ENCODE measurements around the gene NELL1.
"Not testable (repeated sequence)": the region's sequence is repeated elsewhere in the genome, so short reads cannot be mapped to it uniquely, and the experiment has no call there.

NELL1 gene

DNA sequence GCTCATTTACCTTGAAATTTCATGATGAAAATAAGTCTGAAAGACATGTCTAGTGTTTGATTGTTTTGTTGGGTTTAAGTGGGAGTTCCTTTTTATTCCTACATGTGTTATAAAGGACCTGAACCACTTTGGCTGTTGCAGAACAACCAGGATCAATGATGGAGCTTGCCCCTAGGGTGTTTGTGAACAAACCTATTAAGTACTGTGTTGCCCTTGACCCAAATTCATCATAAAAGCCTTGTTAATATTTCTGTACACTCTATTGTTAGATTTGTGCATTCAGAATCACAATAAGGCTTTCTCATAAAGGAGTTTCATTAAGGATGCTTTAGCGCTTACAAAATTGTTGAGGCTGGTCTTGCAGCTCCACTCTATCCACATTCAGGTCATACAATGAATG, 452.6 kb downstream of the NELL1 start:
- DNase-seq (ENCODE audit: insufficient read length, low spot score) = no peak
- no peak for TF ChIP-seq POU2F2 (IDR thresholded peaks at IDR 0.05; ENCODE audit: low read depth, low read length)
- no peak for TF ChIP-seq PAX5 (IDR thresholded peaks at IDR 0.05; ENCODE audit: insufficient read depth, low read length, severe bottlenecking)
- no peak for TF ChIP-seq SPI1 (IDR thresholded peaks at IDR 0.05; ENCODE audit: low read depth, low read length)
- no peak for TF ChIP-seq POLR2AphosphoS5 (IDR thresholded peaks at IDR 0.05; ENCODE audit: low read depth, low read length)
- no peak for TF ChIP-seq TAF1 (IDR thresholded peaks at IDR 0.05; ENCODE audit: low read depth, low read length)
- TF ChIP-seq POLR2A (IDR thresholded peaks at IDR 0.05; ENCODE audit: low read depth, low read length) = no peak
- no peak for FAIRE-seq

DNA sequence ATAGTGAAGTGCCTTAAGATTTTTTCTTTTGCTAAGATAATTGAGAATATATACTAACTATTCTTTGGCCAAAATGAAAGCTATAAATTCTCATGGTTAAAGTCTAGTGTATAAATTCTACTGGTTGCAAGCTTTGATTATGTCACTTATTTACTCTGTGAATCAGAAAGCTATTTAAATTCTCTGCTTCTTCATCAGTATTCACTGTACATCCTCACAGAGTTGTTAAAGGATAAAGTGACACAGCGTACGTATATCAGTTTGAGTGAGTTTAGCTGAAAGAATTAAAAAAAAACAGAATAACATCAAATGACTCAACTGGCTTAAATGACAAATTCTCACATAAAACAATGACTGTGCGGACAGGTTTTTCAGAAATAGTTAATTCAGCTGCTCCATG, 453.1 kb downstream of the NELL1 start:
- TF ChIP-seq POLR2A (IDR thresholded peaks at IDR 0.05; ENCODE audit: low read depth, low read length) (no peak), SPI1 (IDR thresholded peaks at IDR 0.05; ENCODE audit: low read depth, low read length) (no peak)
- DNase-seq (ENCODE audit: insufficient read length, low spot score) (no peak), FAIRE-seq (no peak)

DNA sequence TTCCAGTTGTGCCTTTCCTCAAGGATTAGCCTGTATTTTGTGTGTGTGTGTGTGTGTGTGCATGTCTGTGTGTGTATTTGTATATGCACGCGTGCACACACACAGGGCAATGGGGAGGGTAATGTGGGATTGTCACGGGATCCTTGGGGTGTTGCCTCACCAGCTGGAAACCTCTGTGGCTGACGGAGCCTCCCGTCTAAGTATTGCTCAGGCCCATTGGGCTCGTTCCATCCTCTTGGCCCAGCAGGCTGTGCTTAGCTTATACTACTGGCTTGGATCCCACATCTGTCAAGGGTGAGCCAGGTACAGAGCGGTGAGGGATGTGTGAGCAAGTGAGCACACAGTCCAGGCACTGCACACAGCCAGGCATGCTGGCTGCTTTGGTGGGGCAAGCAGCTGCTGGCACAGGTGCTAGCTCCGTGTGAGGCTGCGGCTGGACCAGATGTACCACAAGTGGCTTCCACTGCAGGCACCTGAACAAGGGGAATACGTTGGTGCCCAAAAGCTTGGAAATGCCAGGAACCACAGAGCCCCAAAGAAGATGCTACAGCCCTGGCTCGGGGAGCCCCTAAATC, 462.8 kb downstream of the NELL1 start:
- TF ChIP-seq PAX5 (IDR thresholded peaks at IDR 0.05; ENCODE audit: insufficient read depth, low read length, severe bottlenecking) = no peak
- no peak for TF ChIP-seq POU2F2 (IDR thresholded peaks at IDR 0.05; ENCODE audit: low read depth, low read length)
- TF ChIP-seq TAF1 (IDR thresholded peaks at IDR 0.05; ENCODE audit: low read depth, low read length) = no peak
- no peak for TF ChIP-seq POLR2A (IDR thresholded peaks at IDR 0.05; ENCODE audit: low read depth, low read length)
- TF ChIP-seq SPI1 (IDR thresholded peaks at IDR 0.05; ENCODE audit: low read depth, low read length) = no peak
- FAIRE-seq = no peak
- DNase-seq (ENCODE audit: insufficient read length, low spot score) = no peak

DNA sequence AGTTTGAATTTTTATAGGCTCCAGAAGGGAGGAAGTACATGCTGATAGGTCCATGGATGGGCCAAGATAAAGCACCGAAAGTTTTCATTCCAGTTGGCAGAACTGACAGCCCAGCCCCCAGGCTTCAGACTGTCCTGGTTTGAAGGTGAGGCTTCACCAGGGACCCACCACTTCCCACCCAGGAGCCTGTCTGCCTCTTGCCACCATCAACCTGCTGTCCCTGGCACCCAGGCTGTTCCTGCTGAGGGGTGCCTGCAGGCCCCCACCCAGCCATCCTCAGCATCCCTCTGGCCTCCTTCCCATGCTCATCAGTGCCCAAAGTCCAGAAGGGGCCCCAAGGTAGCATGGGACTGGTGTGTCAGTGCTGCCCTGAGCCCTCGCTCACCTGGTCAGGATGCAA, 463.9 kb downstream of the NELL1 start:
- no peak for TF ChIP-seq POU2F2 (IDR thresholded peaks at IDR 0.05; ENCODE audit: low read depth, low read length)
- TF ChIP-seq POLR2AphosphoS5 (IDR thresholded peaks at IDR 0.05; ENCODE audit: low read depth, low read length) = no peak
- TF ChIP-seq POLR2A (IDR thresholded peaks at IDR 0.05; ENCODE audit: low read depth, low read length) = no peak
- no peak for TF ChIP-seq TAF1 (IDR thresholded peaks at IDR 0.05; ENCODE audit: low read depth, low read length)
- TF ChIP-seq PAX5 (IDR thresholded peaks at IDR 0.05; ENCODE audit: insufficient read depth, low read length, severe bottlenecking) = no peak
- no peak for TF ChIP-seq SPI1 (IDR thresholded peaks at IDR 0.05; ENCODE audit: low read depth, low read length)
- DNase-seq (ENCODE audit: insufficient read length, low spot score) = no peak
- no peak for FAIRE-seq

DNA sequence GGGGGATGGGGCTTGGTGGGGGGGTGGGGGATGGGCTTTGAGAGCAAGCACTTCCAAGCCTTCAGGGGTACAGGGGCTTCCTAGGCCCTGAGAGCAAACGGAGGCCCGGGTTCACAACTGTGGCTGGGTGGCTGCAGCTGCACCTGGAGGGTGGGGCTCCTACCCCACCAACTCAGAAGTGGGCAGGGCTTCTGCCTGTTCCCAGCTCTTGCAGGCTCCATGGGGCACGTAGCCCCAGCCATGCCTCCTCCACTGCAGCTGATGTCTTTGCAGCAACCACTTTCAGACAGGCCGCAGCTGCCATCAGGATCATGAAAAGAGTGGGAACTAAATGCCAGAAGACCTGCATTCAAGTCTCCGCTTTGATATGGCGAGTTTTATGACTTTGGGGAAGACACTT, 464.3 kb downstream of the NELL1 start:
- DNase-seq (ENCODE audit: insufficient read length, low spot score) = no peak
- TF ChIP-seq TAF1 (IDR thresholded peaks at IDR 0.05; ENCODE audit: low read depth, low read length) (no peak), POLR2A (IDR thresholded peaks at IDR 0.05; ENCODE audit: low read depth, low read length) (no peak), POU2F2 (IDR thresholded peaks at IDR 0.05; ENCODE audit: low read depth, low read length) (no peak), POLR2AphosphoS5 (IDR thresholded peaks at IDR 0.05; ENCODE audit: low read depth, low read length) (no peak), SPI1 (IDR thresholded peaks at IDR 0.05; ENCODE audit: low read depth, low read length) (no peak), PAX5 (IDR thresholded peaks at IDR 0.05; ENCODE audit: insufficient read depth, low read length, severe bottlenecking) (no peak)
- no peak for FAIRE-seq

DNA sequence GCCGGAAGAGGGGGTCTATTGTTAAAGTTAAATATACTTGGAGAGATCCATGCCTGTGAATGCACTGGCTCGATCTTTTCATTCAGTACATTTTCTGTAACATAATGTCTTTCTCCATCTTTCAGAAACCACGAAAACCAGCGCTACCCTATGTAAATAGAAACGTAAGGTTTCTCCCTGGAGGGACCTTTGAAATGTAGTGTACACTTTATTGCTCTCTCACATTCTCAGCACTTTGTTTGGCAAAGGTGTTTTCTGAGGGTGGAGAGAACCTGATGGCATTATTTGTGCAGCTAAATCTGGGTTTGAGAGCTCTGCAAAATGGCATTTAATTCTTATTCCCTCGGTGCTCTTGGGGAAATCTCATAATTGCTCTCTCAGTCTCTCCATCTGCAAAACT, 468.4 kb downstream of the NELL1 start:
- TF ChIP-seq PAX5 (IDR thresholded peaks at IDR 0.05; ENCODE audit: insufficient read depth, low read length, severe bottlenecking) = no peak
- no peak for TF ChIP-seq TAF1 (IDR thresholded peaks at IDR 0.05; ENCODE audit: low read depth, low read length)
- TF ChIP-seq POLR2A (IDR thresholded peaks at IDR 0.05; ENCODE audit: low read depth, low read length) = no peak
- no peak for TF ChIP-seq POLR2AphosphoS5 (IDR thresholded peaks at IDR 0.05; ENCODE audit: low read depth, low read length)
- no peak for TF ChIP-seq POU2F2 (IDR thresholded peaks at IDR 0.05; ENCODE audit: low read depth, low read length)
- TF ChIP-seq SPI1 (IDR thresholded peaks at IDR 0.05; ENCODE audit: low read depth, low read length) = no peak
- FAIRE-seq (no peak), DNase-seq (ENCODE audit: insufficient read length, low spot score) (no peak)

DNA sequence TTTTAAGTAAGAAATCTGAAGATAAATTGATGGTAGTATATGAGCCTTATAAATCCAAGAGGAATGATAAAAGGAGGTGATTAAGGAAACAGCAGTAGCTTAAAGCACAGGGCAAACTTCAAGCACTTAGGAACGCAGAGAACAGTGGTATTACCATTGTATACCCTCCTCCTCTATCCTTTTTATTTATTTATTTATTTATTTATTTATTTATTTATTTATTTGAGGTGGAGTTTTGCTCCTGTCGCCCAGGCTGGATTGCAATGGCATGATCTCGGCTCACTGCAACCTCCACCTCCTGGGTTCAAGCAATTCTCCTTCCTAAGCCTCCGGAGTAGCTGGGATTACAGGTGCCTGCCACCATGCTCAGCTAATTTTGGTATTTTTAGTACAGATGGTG, 472.2 kb downstream of the NELL1 start:
- not testable (repeated sequence) for DNase-seq (ENCODE audit: insufficient read length, low spot score); FAIRE-seq

DNA sequence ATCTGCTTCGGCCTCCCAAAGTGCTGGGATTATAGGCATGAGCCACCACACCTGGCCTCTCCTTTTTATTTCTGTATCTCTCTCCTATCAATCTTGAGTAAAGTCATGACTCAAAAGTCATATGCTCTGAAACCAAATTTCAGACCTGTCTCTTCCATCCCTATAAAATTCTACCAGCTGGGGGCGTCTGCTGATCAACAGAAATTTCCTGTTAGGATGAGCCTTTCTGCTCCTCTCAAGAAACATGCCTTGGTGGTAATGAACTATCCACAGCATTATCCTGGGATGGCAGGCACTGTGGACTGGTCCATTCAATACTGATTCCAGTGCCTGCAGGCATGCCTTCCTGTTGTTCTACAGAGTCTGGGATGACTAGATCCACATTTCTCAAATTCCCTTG, 472.6 kb downstream of the NELL1 start:
- TF ChIP-seq TAF1 (IDR thresholded peaks at IDR 0.05; ENCODE audit: low read depth, low read length) (no peak), POLR2A (IDR thresholded peaks at IDR 0.05; ENCODE audit: low read depth, low read length) (no peak), SPI1 (IDR thresholded peaks at IDR 0.05; ENCODE audit: low read depth, low read length) (no peak), PAX5 (IDR thresholded peaks at IDR 0.05; ENCODE audit: insufficient read depth, low read length, severe bottlenecking) (no peak), POLR2AphosphoS5 (IDR thresholded peaks at IDR 0.05; ENCODE audit: low read depth, low read length) (no peak), POU2F2 (IDR thresholded peaks at IDR 0.05; ENCODE audit: low read depth, low read length) (no peak)
- DNase-seq (ENCODE audit: insufficient read length, low spot score) (no peak), FAIRE-seq (no peak)

DNA sequence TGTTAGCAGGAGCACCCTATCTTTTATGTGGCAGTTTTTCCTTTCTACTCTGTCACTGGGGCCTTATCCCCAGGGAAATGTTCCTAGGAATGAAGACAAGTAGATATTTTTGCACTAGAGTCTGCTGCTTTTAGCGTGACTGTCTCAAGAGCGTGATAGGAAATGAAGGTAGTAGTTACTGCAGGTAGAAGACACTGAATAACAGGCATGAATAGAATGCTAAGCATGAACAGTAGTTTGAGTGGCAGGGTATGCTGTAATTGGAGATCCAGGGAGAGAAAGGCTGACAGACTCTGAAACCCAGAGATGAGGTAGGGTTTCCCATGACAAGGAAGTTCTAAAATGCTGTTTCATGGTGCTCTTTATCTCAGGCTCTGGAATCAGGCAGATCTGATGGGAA, 475.1 kb downstream of the NELL1 start:
- FAIRE-seq (no peak), DNase-seq (ENCODE audit: insufficient read length, low spot score) (no peak)
- TF ChIP-seq PAX5 (IDR thresholded peaks at IDR 0.05; ENCODE audit: insufficient read depth, low read length, severe bottlenecking) (no peak), POLR2A (IDR thresholded peaks at IDR 0.05; ENCODE audit: low read depth, low read length) (no peak), POLR2AphosphoS5 (IDR thresholded peaks at IDR 0.05; ENCODE audit: low read depth, low read length) (no peak), POU2F2 (IDR thresholded peaks at IDR 0.05; ENCODE audit: low read depth, low read length) (no peak), TAF1 (IDR thresholded peaks at IDR 0.05; ENCODE audit: low read depth, low read length) (no peak), SPI1 (IDR thresholded peaks at IDR 0.05; ENCODE audit: low read depth, low read length) (no peak)

DNA sequence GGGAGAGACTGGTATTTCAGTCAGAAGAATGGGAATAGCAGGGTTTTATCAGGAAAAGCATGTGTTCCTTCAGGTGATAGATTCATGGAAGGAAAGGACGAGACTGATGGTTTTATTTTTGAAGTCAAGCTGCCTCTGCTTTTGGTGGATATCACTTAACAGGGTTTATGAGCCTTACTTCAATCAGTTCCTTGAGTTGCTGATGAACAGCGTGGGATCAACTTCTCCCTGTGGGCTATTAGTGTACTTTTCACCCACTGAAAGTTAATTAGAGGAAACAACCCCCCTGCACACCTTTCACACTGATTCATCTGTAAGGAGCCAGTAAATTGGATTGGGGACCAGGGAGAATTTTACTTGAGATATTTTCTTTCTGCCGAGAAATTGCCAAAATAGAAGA, 479.0 kb downstream of the NELL1 start:
- TF ChIP-seq POU2F2 (IDR thresholded peaks at IDR 0.05; ENCODE audit: low read depth, low read length) (no peak), SPI1 (IDR thresholded peaks at IDR 0.05; ENCODE audit: low read depth, low read length) (no peak), POLR2A (IDR thresholded peaks at IDR 0.05; ENCODE audit: low read depth, low read length) (no peak), PAX5 (IDR thresholded peaks at IDR 0.05; ENCODE audit: insufficient read depth, low read length, severe bottlenecking) (no peak), POLR2AphosphoS5 (IDR thresholded peaks at IDR 0.05; ENCODE audit: low read depth, low read length) (no peak)
- DNase-seq (ENCODE audit: insufficient read length, low spot score) = no peak
- FAIRE-seq = no peak
